Mucosa of stomach (tissue), 1 donor: ENCODE measurements around the gene DPP10.

ENCODE experiments used
- H3K27me3 ChIP-seq: one replicate; pipeline ENCODE4 v1.7.0; 2013; ENCODE audit warnings: mild to moderate bottlenecking, low read length; ENCODE audit not compliant: control insufficient read depth, insufficient read depth
- H3K36me3 ChIP-seq: one replicate; pipeline ENCODE4 v1.7.0; 2013; ENCODE audit warnings: low read length; ENCODE audit not compliant: control insufficient read depth, insufficient read depth
- H3K4me1 ChIP-seq: one replicate; pipeline ENCODE4 v1.7.0; 2013; ENCODE audit warnings: mild to moderate bottlenecking, low read length; ENCODE audit not compliant: control insufficient read depth, insufficient read depth
- H3K4me3 ChIP-seq: one replicate; pipeline ENCODE4 v1.7.0; 2013; ENCODE audit warnings: low read length
- H3K9ac ChIP-seq: one replicate; pipeline ENCODE4 v1.7.0; 2013; ENCODE audit warnings: mild to moderate bottlenecking, low read length, moderate library complexity
- H3K9me3 ChIP-seq: one replicate; pipeline ENCODE4 v1.7.0; 2013; ENCODE audit warnings: mild to moderate bottlenecking, low read length, moderate library complexity; ENCODE audit not compliant: control insufficient read depth
- donor health status: Pancreatic carcinoma.

DPP10 gene

DNA sequence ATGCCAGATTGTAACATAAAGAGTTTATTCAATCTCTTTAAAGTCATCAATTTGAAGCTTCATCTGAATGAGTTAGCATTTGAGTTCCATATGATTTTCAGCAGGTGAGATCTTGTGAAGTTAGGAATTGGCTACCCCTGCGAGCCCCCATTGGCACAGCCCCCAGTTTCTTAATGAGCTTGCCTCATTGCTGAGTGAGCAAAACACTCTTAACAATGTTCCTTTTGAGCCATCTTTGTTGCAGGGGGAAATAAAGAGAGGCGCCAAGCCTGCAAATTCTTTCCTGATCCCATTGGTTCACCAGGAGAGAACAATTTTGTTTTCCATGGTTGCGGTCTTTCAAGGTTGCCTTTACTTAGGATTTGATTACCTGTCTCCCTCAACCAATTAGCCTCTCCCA is 18.7 kb downstream of the DPP10 start:
- Histone ChIP-seq H3K4me1 (no peaks in the 10 kb centered on the region), H3K9me3 (no peaks in the 10 kb centered on the region), H3K9ac (no peak overlapping the region), H3K36me3 (no peaks in the 10 kb centered on the region), H3K4me3 (no peak overlapping the region), H3K27me3 (no peaks in the 10 kb centered on the region)

- H3K9ac ChIP-seq: no peak overlapping the region
- H3K4me1 ChIP-seq: no peaks in the 10 kb centered on the region
- no peak overlapping the region for H3K4me3 ChIP-seq
- H3K36me3 ChIP-seq: no peaks in the 10 kb centered on the region
- no peaks in the 10 kb centered on the region for H3K9me3 ChIP-seq
- no peaks in the 10 kb centered on the region for H3K27me3 ChIP-seq
These were observed 22.7 kb downstream of the DPP10 start for GRCh38 chr2:114464961-114465706.

GRCh38 chr2:114468343-114468742 is 25.9 kb downstream of the DPP10 start:
- Histone ChIP-seq H3K27me3 (no peaks in the 10 kb centered on the region), H3K4me1 (no peaks in the 10 kb centered on the region), H3K9ac (no peak overlapping the region), H3K9me3 (no peaks in the 10 kb centered on the region), H3K36me3 (no peaks in the 10 kb centered on the region), H3K4me3 (no peak overlapping the region)

DNA sequence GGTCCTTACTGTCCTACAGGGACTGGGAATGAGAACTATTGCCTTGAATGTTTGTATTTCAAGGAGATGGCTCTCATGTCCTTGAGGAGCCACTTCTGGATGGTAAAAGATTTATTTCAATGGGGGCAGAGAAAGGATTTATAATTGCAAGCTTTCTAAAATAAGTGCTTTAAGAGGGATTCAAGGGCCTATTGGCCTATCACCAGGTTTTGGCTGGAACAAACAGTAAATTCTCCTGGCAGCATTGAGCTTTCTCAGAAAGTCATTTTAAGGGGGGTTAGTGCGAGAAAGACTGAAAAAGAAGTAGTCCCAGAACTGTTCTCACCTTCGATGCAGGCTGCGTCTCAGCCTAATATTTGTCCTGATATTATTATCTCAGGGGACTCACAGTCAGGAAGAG is 29.8 kb downstream of the DPP10 start:
- Histone ChIP-seq H3K4me3 (no peak overlapping the region), H3K4me1 (no peaks in the 10 kb centered on the region), H3K36me3 (no peaks in the 10 kb centered on the region), H3K9me3 (no peaks in the 10 kb centered on the region), H3K9ac (no peak overlapping the region), H3K27me3 (no peaks in the 10 kb centered on the region)

- no peak overlapping the region for H3K9ac ChIP-seq
- H3K9me3 ChIP-seq: no peaks in the 10 kb centered on the region
- no peaks in the 10 kb centered on the region for H3K4me1 ChIP-seq
- no peaks in the 10 kb centered on the region for H3K36me3 ChIP-seq
- no peak overlapping the region for H3K4me3 ChIP-seq
- no peaks in the 10 kb centered on the region for H3K27me3 ChIP-seq
These were observed 30.3 kb downstream of the DPP10 start for GRCh38 chr2:114472726-114473125.

DNA sequence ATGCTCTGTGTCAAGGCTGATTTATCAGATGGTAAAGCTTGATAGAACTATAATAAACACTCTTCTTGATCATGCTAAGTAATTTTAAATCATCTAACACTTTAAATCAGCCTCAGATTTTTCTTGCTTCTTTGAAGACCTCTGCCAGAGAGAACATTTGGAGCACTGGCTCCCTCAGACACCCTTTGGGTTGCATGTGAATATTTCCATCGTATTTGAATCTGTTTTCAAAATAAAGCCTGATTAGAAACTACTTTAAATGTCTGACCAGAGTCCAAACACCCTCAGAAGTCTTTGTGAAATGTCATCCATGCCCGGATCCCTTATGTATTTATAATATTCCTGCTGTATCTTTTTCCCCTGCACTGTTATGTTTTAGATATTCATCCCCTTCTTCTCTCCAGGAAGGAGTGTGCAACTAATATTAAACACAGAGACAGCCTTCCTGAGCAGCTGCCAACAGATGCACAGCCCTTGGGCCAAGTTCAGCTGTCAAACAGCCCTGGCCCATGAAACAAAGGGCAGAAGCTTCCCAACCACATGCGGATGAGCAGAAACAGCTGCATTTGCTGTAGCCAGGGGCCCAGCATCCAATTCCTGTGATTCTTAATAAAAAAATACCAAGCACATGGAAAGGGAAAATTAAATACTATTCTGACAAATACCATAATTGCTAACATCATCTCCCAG is 46.5 kb downstream of the DPP10 start:
- H3K36me3 ChIP-seq: no peaks in the 10 kb centered on the region
- H3K27me3 ChIP-seq: no peaks in the 10 kb centered on the region
- H3K9ac ChIP-seq: no peak overlapping the region
- no peaks in the 10 kb centered on the region for H3K9me3 ChIP-seq
- H3K4me1 ChIP-seq: no peaks in the 10 kb centered on the region
- H3K4me3 ChIP-seq: no peak overlapping the region

DNA sequence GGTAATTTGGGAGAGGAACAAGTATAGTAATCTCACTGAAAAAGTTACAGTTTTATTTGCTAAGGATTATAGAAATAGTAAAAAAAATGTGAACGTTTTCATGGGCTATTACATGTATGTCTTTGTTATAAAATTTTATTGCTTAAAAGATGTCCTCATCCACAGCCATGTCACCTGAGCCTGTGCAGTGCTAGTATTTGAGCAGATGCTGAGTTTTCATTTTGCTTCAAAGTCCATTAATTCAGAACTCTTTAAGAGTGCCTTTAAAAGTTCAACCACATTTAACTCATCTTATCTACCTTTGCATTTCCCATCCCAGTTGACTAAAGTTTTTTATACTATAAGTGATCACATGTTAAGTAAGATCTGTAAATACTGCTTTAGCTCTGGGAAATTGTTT is 52.6 kb downstream of the DPP10 start:
- Histone ChIP-seq H3K9me3 (no peaks in the 10 kb centered on the region), H3K9ac (no peak overlapping the region), H3K4me1 (no peaks in the 10 kb centered on the region), H3K27me3 (no peaks in the 10 kb centered on the region), H3K4me3 (no peak overlapping the region), H3K36me3 (no peaks in the 10 kb centered on the region)

GRCh38 chr2:114496959-114497358 is 54.5 kb downstream of the DPP10 start:
- no peaks in the 10 kb centered on the region for H3K27me3 ChIP-seq
- H3K4me1 ChIP-seq: no peaks in the 10 kb centered on the region
- no peaks in the 10 kb centered on the region for H3K9me3 ChIP-seq
- H3K4me3 ChIP-seq: no peak overlapping the region
- no peaks in the 10 kb centered on the region for H3K36me3 ChIP-seq
- no peak overlapping the region for H3K9ac ChIP-seq

- no peaks in the 10 kb centered on the region for H3K9me3 ChIP-seq
- no peak overlapping the region for H3K4me3 ChIP-seq
- H3K9ac ChIP-seq: no peak overlapping the region
- H3K36me3 ChIP-seq: no peaks in the 10 kb centered on the region
- no peaks in the 10 kb centered on the region for H3K4me1 ChIP-seq
- no peaks in the 10 kb centered on the region for H3K27me3 ChIP-seq
These were observed 56.7 kb downstream of the DPP10 start for GRCh38 chr2:114499101-114499500.

- H3K36me3 ChIP-seq: no peaks in the 10 kb centered on the region
- no peaks in the 10 kb centered on the region for H3K4me1 ChIP-seq
- no peak overlapping the region for H3K4me3 ChIP-seq
- H3K27me3 ChIP-seq: no peaks in the 10 kb centered on the region
- no peaks in the 10 kb centered on the region for H3K9me3 ChIP-seq
- no peak overlapping the region for H3K9ac ChIP-seq
These were observed 65.3 kb downstream of the DPP10 start for GRCh38 chr2:114507744-114508143.

- Histone ChIP-seq H3K27me3 (no peaks in the 10 kb centered on the region), H3K9ac (no peak overlapping the region), H3K4me1 (no peaks in the 10 kb centered on the region), H3K36me3 (no peaks in the 10 kb centered on the region), H3K4me3 (no peak overlapping the region), H3K9me3 (no peaks in the 10 kb centered on the region)
These were observed 73.4 kb downstream of the DPP10 start for GRCh38 chr2:114515882-114516281.

DNA sequence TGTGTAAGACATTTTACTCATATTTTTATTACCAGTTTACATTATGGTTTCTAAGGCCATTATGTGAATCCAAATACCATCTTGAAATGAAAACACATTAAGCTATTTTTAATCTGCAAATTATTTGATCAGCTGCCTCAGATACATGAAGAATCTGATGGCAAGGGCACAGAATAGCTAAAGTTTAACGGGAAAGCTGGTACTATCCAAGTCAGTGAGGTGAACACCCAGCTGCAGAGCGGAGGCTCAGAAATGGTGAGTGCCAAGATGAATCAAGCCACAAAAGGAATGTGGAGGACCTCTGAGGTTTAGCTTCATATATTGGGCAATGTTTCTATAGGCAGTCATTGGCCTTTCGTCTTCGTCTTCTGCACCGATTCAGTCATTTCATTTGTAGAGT is 75.1 kb downstream of the DPP10 start:
- H3K4me3 ChIP-seq: no peak overlapping the region
- no peaks in the 10 kb centered on the region for H3K27me3 ChIP-seq
- no peaks in the 10 kb centered on the region for H3K9me3 ChIP-seq
- H3K9ac ChIP-seq: no peak overlapping the region
- no peaks in the 10 kb centered on the region for H3K4me1 ChIP-seq
- no peaks in the 10 kb centered on the region for H3K36me3 ChIP-seq
